Measurements from ENCODE around the gene TSKS. TPM values are rescaled to one million over a fixed set of nuclear protein-coding genes. Genes with fewer than 3 reads are reported as not detected.

Gene TSKS
- total RNA-seq, 4 donors from 2014 or later, result 0.22 to 0.81 TPM; not detected in 2

GRCh38 chr19:49799271-49799797 is 36.2 kb upstream of the TSKS start:
- Histone ChIP-seq H3K36me3 (peaks cover 58 to 75% of the 10 kb centered on the region in 2 donors), H3K9me3 (no peaks in the 10 kb centered on the region), H3K27me3 (no peaks in the 10 kb centered on the region), H3K27ac (no peak overlapping the region), H3K4me3 (replicated peaks in 1 of 3) (no peak overlapping the region), H3K4me1 (peaks cover 0 to 13% of the 10 kb centered on the region in 2 donors)
- intact Hi-C loops (cut with DNase I), result no loop called here
- WGBS, 2 donors, result 94 to 96% methylated on average over 20 to 24 of the region's 28 CpGs
- DNase-seq, result no peak
- no peak for TF ChIP-seq POLR2A (IDR thresholded peaks at IDR 0.05)
- TF ChIP-seq, protein P1, sequence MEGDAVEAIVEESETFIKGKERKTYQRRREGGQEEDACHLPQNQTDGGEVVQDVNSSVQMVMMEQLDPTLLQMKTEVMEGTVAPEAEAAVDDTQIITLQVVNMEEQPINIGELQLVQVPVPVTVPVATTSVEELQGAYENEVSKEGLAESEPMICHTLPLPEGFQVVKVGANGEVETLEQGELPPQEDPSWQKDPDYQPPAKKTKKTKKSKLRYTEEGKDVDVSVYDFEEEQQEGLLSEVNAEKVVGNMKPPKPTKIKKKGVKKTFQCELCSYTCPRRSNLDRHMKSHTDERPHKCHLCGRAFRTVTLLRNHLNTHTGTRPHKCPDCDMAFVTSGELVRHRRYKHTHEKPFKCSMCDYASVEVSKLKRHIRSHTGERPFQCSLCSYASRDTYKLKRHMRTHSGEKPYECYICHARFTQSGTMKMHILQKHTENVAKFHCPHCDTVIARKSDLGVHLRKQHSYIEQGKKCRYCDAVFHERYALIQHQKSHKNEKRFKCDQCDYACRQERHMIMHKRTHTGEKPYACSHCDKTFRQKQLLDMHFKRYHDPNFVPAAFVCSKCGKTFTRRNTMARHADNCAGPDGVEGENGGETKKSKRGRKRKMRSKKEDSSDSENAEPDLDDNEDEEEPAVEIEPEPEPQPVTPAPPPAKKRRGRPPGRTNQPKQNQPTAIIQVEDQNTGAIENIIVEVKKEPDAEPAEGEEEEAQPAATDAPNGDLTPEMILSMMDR (IDR thresholded peaks at IDR 0.05), result no peak

DNA sequence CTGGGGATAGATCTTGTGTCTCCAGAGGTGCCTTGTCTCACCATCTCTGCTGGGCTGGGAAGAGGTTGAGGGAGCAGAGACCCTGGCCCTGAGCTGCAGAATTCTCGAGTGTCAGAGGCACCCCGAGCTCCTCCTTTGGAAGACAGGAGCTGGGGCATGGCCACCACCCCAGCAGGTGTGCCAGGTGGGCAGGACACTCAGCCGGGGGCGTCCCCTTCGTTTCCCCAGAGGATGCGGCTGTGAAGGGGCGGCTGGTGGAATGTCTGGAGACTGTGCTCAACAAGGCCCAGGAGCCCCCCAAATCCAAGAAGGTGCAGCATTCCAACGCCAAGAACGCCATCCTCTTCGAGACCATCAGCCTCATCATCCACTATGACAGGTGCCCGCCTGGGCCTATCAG is 35.5 kb upstream of the TSKS start:
- WGBS, 2 donors, result 98% methylated on average over 6 of the region's 11 CpGs; no CpG with 5 or more reads in 1 of the 2 donors
- H3K36me3 ChIP-seq, result peaks cover 57 to 74% of the 10 kb centered on the region in 2 donors
- H3K9me3 ChIP-seq, result no peaks in the 10 kb centered on the region
- TF ChIP-seq POLR2A (IDR thresholded peaks at IDR 0.05), result no peak
- TF ChIP-seq, protein P1 (IDR thresholded peaks at IDR 0.05), result no peak
- DNase-seq, result no peak
- no peak overlapping the region for H3K4me3 ChIP-seq (replicated peaks in 1 of 3)
- peaks cover 0 to 13% of the 10 kb centered on the region in 2 donors for H3K4me1 ChIP-seq
- H3K27ac ChIP-seq, result no peak overlapping the region
- H3K27me3 ChIP-seq, result no peaks in the 10 kb centered on the region
- intact Hi-C loops (cut with DNase I), result no loop called here

DNA sequence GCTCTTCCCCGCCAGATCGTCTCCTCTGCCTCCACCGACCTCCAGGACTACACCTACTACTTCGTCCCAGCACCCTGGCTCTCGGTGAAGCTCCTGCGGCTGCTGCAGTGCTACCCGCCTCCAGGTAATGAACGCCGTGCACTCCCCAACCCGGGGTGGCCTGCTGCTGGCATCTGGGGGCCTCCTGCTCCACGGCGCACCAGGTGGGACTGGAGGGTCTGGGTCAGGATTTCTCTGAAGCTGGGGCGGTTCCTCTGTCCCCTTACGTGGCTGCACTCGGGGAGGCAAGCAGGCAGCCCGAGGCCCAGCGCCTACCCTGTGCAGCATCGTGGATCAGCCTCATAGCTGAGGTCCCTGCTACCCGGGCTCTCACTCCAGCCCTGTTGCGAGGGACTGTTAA is 32.5 kb upstream of the TSKS start:
- Histone ChIP-seq H3K4me3 (replicated peaks in 1 of 3) (no peak overlapping the region), H3K9me3 (no peaks in the 10 kb centered on the region), H3K27ac (no peak overlapping the region), H3K27me3 (no peaks in the 10 kb centered on the region), H3K4me1 (no peaks in the 10 kb centered on the region), H3K36me3 (peaks cover 73 to 74% of the 10 kb centered on the region in 2 donors)
- DNase-seq, result no peak
- intact Hi-C loops (cut with DNase I), result no loop called here
- TF ChIP-seq, protein P1 (IDR thresholded peaks at IDR 0.05), result no peak
- no peak for TF ChIP-seq POLR2A (IDR thresholded peaks at IDR 0.05)
- WGBS, 2 donors, result 97 to 98% methylated on average over 8 to 18 of the region's 20 CpGs

DNA sequence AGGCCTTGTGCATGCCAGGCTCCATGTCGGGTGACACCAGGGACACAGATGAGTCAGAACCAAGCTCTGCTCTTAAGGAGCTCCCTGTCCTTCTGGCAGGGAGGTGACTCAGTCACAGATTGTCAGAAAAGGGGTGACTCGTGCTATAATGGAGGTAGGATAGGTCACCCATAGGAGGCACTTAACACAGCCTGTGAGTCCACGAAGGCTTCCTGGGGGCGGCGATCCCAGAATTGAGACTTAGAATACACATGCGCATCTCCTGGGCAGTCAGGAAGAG is 30.4 kb upstream of the TSKS start:
- intact Hi-C loops (cut with DNase I), result no loop called here
- Histone ChIP-seq H3K27ac (no peak overlapping the region), H3K4me1 (no peaks in the 10 kb centered on the region), H3K36me3 (peaks cover 55 to 56% of the 10 kb centered on the region in 2 donors), H3K27me3 (no peaks in the 10 kb centered on the region), H3K9me3 (no peaks in the 10 kb centered on the region), H3K4me3 (replicated peaks in 1 of 3) (no peak overlapping the region)
- DNase-seq, result no peak
- TF ChIP-seq, protein P1 (IDR thresholded peaks at IDR 0.05), result no peak
- TF ChIP-seq POLR2A (IDR thresholded peaks at IDR 0.05), result no peak
- WGBS, 2 donors, result 87 to 92% methylated on average over 6 of the region's 6 CpGs

GRCh38 chr19:49792829-49793560 is 29.9 kb upstream of the TSKS start:
- no peak overlapping the region for H3K27ac ChIP-seq
- TF ChIP-seq, protein P1 (IDR thresholded peaks at IDR 0.05), result no peak
- TF ChIP-seq POLR2A (IDR thresholded peaks at IDR 0.05), result no peak
- H3K9me3 ChIP-seq, result no peaks in the 10 kb centered on the region
- intact Hi-C loops (cut with DNase I), result no loop called here
- peaks cover 52% of the 10 kb centered on the region in 2 donors for H3K36me3 ChIP-seq
- DNase-seq, result no peak
- 96% methylated on average over 22 of the region's 22 CpGs for WGBS, 2 donors
- H3K4me3 ChIP-seq (replicated peaks in 1 of 3), result no peak overlapping the region
- H3K4me1 ChIP-seq, result no peaks in the 10 kb centered on the region
- H3K27me3 ChIP-seq, result no peaks in the 10 kb centered on the region

All from thyroid gland (tissue), 4 donors.